GM12873 (cell line): ENCODE measurements around the gene PDLIM4.

Experiments used
- CTCF ChIP-seq: IDR thresholded peaks from 2 replicates; pipeline ENCODE4 v1.5.1; 2012; ENCODE audit warnings: low read depth, mild to moderate bottlenecking, moderate library complexity, low read length, control low read depth; ENCODE audit not compliant: insufficient read depth; ENCODE audit errors: missing control alignments

PDLIM4 gene

GRCh38 chr5:132277971-132278853 is 20.7 kb downstream of the PDLIM4 start:
- TF ChIP-seq CTCF: no peak

DNA sequence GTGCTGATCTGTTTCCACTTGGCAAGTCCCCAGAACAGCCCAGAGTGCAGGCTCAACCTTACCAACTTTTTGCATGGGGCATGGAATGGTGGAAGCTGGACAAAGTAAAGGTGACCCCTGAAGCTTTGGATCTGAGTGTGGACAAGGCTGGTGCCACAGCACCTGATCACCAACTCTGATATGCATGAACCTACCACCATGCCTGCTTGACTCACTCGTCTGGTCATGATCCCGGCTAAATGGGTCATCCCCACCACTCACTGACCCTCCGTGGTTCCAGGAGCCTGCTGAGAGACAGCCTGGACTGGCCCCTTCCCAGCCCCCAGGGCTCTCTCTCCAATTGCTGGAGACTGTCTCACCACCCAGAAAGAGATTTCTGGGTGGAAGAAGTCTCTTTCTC is 22.3 kb downstream of the PDLIM4 start:
- no peak for TF ChIP-seq CTCF

- TF ChIP-seq CTCF: no peak
Measured at GRCh38 chr5:132280371-132281240, 23.1 kb downstream of the PDLIM4 start.

DNA sequence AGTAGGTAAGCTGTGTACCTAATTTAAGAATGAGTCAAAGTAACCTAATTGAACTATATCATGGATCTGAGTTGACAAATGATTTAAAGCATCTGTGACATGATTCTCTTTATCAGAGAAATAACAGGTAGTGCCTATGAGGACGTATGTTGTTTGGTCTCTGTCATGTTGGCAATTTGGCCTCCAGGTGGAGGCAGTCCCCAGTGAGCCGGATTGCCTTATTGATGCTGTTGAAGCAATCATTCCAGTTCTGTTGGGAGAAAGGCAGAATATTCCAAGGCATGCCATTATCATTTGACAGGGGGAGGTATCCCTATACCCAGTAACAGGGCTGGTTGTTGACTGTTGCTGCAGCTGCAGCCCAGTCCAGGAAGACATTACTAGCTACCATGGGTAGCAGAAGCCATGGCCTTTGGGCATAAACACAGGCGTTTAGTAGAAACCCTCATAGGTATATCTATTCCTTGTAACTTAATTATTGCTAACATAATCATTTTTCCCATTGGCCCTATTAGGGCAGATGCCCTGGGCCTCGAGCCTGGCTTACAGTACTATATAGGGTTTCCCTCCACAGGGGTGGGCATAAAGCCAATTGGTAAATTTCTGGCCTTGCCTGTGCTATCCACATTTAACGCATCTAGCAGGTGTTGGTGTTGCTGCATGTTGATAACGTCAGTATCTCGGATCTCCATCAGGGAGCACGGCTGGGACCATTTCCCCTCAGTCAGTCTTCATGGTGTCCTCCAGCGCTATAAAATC is 24.5 kb downstream of the PDLIM4 start:
- no peak for TF ChIP-seq CTCF

- TF ChIP-seq CTCF: peak; percentile 54
Measured at GRCh38 chr5:132283423-132284043, 26.0 kb downstream of the PDLIM4 start.

- TF ChIP-seq CTCF: no peak
Measured at GRCh38 chr5:132289097-132289496, 31.6 kb downstream of the PDLIM4 start.
